Stimulated activated memory B cell treated with anti-CD40 and anti-IgM and Interleukin-4, amounts not matched to agents 10 μg/mL and 1 μg/mL and 100 μg/mL, for 72 hours (primary cell): ENCODE results near the gene LRCH2.

Experiments used
- ATAC-seq: fragments of 150-1000 bp; cut with Tn5 transposase; 2 replicates; pipeline ENCODE4 v1.10.0; 2021
- H3K27ac Mint-ChIP-seq: one replicate; pipeline ENCODE4 v1.8.0; 2022; ENCODE audit warnings: mild to moderate bottlenecking, mixed read lengths
- H3K27me3 Mint-ChIP-seq: one replicate; pipeline ENCODE4 v1.8.0; 2022; ENCODE audit warnings: mixed read lengths
- H3K36me3 Mint-ChIP-seq: one replicate; pipeline ENCODE4 v1.8.0; 2022; ENCODE audit warnings: mixed read lengths
- H3K4me1 Mint-ChIP-seq: one replicate; pipeline ENCODE4 v1.8.0; 2022; ENCODE audit warnings: mixed read lengths
- H3K4me3 Mint-ChIP-seq: one replicate; pipeline ENCODE4 v1.8.0; 2022; ENCODE audit warnings: mild to moderate bottlenecking, moderate library complexity, mixed read lengths
- H3K9me3 Mint-ChIP-seq: one replicate; pipeline ENCODE4 v1.8.0; 2022; ENCODE audit warnings: mixed read lengths

Gene LRCH2

DNA sequence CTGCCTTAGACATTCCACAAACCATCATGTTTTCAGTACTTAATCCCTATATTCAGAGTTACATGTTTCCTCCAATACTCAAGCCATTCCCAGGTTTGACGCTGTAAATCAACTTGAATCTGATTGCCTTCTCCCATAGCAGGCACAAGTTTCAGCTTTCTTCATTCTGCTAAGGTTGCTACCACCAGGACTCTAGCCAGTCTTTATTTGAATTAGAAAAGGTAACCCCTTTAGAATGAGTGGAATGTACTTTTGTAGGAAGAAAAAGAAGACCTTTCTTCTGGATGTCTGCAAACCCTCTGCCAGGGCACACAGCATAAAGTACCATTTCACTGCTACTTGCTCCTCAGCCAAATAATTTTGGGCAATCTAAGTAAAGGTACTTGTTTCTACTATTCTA lies 55.4 kb downstream of the LRCH2 start:
- Mint-ChIP-seq H3K4me3 (no peak overlapping the region), H3K9me3 (no peaks in the 10 kb centered on the region), H3K4me1 (no peaks in the 10 kb centered on the region), H3K27me3 (no peaks in the 10 kb centered on the region), H3K27ac (no peak overlapping the region), H3K36me3 (no peaks in the 10 kb centered on the region)
- no peak for ATAC-seq

DNA sequence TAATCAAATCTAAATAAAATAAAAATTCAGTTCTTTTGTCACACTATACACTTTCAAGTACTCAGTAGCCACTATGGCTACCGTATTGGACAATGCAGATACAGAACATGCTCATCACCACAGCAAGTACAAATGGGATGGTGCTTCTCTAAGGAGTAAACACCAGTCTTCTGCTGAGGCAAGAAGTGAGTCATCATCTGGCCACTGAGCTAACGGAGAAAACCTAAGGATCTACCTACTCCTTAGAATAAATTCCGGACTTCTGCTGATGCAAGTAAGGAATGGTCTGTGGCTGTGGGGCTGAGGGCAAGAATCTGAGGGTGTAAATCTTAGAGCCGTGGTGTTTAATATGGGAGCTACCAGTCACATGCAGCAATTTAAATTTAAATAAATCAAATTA lies 56.0 kb downstream of the LRCH2 start:
- Mint-ChIP-seq H3K4me1 (no peaks in the 10 kb centered on the region), H3K36me3 (no peaks in the 10 kb centered on the region), H3K4me3 (no peak overlapping the region), H3K27me3 (no peaks in the 10 kb centered on the region), H3K9me3 (no peaks in the 10 kb centered on the region), H3K27ac (no peak overlapping the region)
- no peak for ATAC-seq

DNA sequence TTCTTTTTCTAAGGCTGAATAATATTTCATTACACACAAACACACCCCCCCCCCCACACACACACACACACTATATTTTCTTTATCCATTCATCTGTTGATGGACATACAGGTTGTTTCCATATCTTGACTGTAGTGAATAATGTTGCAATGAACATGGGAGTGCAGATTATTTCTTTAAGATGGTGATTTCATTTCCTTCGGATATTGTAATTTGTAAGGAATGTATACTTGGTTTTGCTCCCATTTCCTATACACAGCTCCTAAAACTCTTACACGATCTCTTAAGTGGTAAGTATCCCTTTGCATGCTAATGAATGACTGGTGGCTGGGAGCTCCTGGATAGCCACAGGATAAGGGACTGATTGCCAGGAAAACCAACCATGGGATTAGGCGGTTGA lies 59.3 kb downstream of the LRCH2 start:
- Mint-ChIP-seq H3K9me3 (no peaks in the 10 kb centered on the region), H3K27ac (no peak overlapping the region), H3K27me3 (no peaks in the 10 kb centered on the region), H3K4me3 (no peak overlapping the region), H3K36me3 (no peaks in the 10 kb centered on the region), H3K4me1 (no peaks in the 10 kb centered on the region)
- no peak for ATAC-seq

DNA sequence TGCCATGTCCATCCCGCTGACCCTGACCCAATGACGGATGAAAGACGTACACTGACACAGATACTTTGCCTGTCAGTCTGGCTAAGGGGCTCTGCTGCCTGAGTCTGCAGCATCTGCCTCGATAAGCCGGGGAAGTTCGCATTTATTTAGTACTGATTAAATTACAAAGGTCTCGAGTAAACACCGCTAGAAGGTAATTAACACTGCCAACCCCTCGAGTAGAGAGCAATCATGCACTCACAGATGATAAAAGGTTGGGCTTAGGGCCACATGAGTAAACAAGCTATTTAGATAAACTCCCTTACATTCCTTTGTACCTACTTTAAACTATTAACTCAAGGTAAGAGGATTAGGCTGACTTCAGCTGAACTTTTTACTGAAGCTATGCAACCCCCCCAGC lies 60.7 kb downstream of the LRCH2 start:
- Mint-ChIP-seq H3K27me3 (no peaks in the 10 kb centered on the region), H3K4me1 (no peaks in the 10 kb centered on the region), H3K4me3 (no peak overlapping the region), H3K36me3 (no peaks in the 10 kb centered on the region), H3K27ac (no peak overlapping the region), H3K9me3 (no peaks in the 10 kb centered on the region)
- ATAC-seq, result no peak

DNA sequence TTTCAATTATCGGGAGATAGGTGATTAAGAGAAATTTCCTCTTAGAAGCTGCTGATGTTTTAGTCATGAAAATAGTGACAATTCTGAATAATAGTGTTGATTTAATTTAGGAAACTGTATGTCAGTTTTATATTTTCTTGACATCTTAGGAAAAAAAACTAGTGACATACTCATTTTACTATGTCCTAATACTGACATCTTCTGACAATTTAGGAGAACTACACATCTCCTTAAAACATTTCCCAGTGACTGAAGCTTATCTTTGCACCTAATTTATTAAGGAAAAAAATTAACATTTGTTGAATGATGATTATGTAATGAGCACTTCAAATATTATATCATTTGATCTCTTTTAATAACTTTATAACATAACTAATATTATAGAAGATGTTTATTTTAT lies 86.7 kb downstream of the LRCH2 start:
- H3K4me3 Mint-ChIP-seq, result no peak overlapping the region
- no peak for ATAC-seq
- H3K4me1 Mint-ChIP-seq, result no peaks in the 10 kb centered on the region
- no peaks in the 10 kb centered on the region for H3K27me3 Mint-ChIP-seq
- peaks cover 4% of the 10 kb centered on the region for H3K9me3 Mint-ChIP-seq
- H3K36me3 Mint-ChIP-seq, result no peaks in the 10 kb centered on the region
- no peak overlapping the region for H3K27ac Mint-ChIP-seq

DNA sequence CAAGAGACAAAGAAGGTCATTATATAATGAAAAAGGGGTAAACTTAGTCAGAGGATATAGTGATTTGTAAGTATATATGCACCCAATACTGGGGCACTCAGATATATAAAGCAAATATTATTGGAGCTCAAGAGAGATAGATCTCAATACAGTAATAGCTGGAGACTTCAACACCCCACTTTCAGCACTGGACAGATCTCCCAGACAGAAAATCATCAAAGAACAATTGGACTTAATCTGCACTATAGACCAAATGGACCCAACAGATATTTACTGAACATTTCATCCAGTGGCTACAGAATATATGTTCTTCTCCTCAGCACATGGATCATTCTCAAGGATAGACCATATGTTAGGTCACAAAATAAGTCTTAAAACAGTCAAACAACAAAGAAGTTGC lies 91.8 kb downstream of the LRCH2 start:
- no peaks in the 10 kb centered on the region for H3K36me3 Mint-ChIP-seq
- H3K9me3 Mint-ChIP-seq, result peaks cover 4% of the 10 kb centered on the region
- no peak for ATAC-seq
- H3K4me3 Mint-ChIP-seq, result no peak overlapping the region
- no peak overlapping the region for H3K27ac Mint-ChIP-seq
- H3K27me3 Mint-ChIP-seq, result no peaks in the 10 kb centered on the region
- no peaks in the 10 kb centered on the region for H3K4me1 Mint-ChIP-seq

DNA sequence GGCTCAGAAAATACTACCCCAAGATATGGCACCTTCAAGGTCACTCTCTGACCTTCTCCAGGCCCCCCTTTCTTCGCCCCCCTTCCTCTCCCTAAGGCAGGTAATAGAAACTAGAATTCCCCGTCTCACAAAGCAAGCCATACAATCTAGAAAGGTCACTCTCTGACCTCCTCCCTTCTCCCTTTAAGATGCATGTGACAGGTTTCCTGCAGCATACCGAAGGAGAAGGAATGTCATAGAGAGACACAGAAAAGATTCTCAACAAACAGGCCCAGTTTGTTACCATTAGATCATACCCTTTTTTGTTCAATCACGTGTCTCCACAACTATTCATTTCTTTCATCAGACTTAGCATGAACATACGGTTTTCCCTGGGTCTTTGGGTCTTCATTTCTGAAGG lies 95.9 kb downstream of the LRCH2 start:
- no peaks in the 10 kb centered on the region for H3K36me3 Mint-ChIP-seq
- H3K27ac Mint-ChIP-seq, result no peak overlapping the region
- no peaks in the 10 kb centered on the region for H3K4me1 Mint-ChIP-seq
- ATAC-seq, result no peak
- no peak overlapping the region for H3K4me3 Mint-ChIP-seq
- H3K9me3 Mint-ChIP-seq, result no peaks in the 10 kb centered on the region
- H3K27me3 Mint-ChIP-seq, result no peaks in the 10 kb centered on the region

DNA sequence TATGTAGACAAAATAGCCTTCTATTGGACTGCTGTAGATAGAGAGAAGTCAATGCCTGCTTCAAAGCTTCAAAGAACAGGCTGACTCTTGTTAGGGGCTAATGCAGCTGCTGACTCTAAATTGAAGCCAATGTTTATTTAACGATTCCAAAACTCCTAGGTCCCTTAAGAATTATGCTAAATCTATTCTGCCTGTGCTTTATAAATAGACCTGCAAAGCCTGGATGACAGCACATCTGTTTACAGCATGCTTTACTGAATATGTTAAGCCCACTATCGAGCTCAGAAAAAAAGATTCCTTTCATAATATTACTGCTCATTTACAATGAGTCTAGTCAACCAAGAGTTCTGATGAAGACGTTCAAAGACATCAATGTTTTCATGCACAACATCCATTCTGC lies 99.5 kb downstream of the LRCH2 start:
- ATAC-seq, result no peak
- H3K27me3 Mint-ChIP-seq, result no peaks in the 10 kb centered on the region
- no peaks in the 10 kb centered on the region for H3K36me3 Mint-ChIP-seq

DNA sequence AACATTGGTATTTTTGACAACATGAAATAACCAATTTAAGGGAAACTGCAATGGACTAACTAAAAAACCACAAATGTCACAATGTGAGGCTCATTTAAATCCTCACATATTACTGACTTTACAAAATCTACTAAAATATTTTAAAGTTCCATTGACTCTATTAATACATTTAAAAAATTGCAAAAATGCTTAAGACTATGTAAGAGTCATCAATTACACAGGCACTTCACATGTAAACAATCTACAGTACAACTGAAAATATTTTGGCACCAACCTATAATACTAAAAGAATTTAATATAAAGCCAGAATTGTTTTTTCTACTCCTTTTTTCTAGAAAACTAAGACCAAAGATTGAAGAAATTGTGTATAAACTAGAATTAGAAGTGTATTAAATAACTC lies 121.5 kb downstream of the LRCH2 start:
- no peaks in the 10 kb centered on the region for H3K4me1 Mint-ChIP-seq
- no peak overlapping the region for H3K27ac Mint-ChIP-seq
- H3K9me3 Mint-ChIP-seq, result no peaks in the 10 kb centered on the region
- H3K4me3 Mint-ChIP-seq, result no peak overlapping the region
- no peaks in the 10 kb centered on the region for H3K27me3 Mint-ChIP-seq
- no peak for ATAC-seq
- H3K36me3 Mint-ChIP-seq, result no peaks in the 10 kb centered on the region

More for the DNA sequence above, 99.5 kb downstream of the LRCH2 start:
- Mint-ChIP-seq H3K9me3 (no peaks in the 10 kb centered on the region), H3K4me1 (no peaks in the 10 kb centered on the region), H3K4me3 (no peak overlapping the region), H3K27ac (no peak overlapping the region)

DNA sequence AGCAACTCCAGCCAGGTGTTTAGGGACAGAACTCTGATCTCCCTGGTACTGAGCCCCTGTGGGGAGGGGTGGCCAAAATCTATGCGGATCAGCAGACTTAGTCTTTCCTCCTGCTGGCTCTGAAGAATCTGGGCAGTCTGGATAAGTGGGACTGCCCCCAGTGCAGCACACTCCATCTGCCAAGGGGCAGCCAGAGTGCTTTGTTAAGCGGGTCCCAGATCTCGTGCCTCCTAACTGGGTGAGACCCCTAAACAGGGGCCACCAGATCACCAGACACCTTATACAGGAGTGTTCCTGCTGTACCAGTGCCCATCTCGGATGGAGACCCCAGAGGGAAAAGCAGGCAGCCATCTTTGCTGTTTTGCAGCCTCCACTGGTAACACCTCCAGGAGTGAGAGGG lies 135.0 kb downstream of the LRCH2 start:
- no peaks in the 10 kb centered on the region for H3K4me1 Mint-ChIP-seq
- no peak overlapping the region for H3K4me3 Mint-ChIP-seq
- no peaks in the 10 kb centered on the region for H3K27me3 Mint-ChIP-seq
- ATAC-seq, result no peak
- H3K36me3 Mint-ChIP-seq, result no peaks in the 10 kb centered on the region
- H3K9me3 Mint-ChIP-seq, result peaks cover 7% of the 10 kb centered on the region
- H3K27ac Mint-ChIP-seq, result no peak overlapping the region

DNA sequence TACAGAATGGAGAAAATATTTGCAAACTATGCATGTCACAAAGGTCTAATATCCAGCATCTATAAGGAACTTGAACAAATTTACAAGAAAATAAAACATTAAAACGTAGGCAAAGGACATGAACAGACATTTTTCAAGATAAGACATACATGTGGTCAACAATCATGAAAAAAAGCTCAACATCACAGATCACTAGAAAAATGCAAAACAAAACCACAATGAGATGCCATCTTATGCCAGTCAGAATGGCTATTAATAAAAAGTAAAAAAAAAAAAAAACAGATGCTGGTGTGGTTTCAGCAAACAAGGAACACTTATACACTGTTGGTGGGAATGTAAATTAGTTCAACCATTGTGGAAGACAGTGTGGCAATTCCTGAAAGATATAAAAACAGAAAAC lies 140.7 kb downstream of the LRCH2 start:
- ATAC-seq, result no peak
- H3K9me3 Mint-ChIP-seq, result peaks cover 2% of the 10 kb centered on the region
- H3K4me3 Mint-ChIP-seq, result no peak overlapping the region
- no peaks in the 10 kb centered on the region for H3K4me1 Mint-ChIP-seq
- H3K36me3 Mint-ChIP-seq, result no peaks in the 10 kb centered on the region
- H3K27ac Mint-ChIP-seq, result no peak overlapping the region
- H3K27me3 Mint-ChIP-seq, result no peaks in the 10 kb centered on the region

DNA sequence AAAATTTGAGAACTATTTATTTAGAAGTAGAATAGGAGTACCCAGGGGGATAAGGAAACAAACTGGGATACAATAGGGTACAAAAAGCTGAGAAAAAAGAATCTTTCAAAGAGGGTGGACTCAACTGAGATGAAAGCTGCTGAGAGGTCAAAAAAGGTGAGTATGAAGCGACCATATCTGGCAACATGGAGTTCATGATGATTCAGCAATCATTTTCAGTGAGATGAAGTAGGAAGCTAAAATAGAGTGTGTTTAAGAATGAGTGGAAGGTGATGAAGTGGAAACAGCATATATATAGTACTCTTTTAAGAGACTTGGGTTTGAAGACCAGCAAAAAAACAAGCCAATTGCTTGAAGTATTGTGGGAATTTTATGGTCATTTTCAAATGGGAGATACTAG lies 144.5 kb downstream of the LRCH2 start:
- Mint-ChIP-seq H3K9me3 (peaks cover 2% of the 10 kb centered on the region), H3K36me3 (no peaks in the 10 kb centered on the region), H3K27me3 (no peaks in the 10 kb centered on the region), H3K4me1 (no peaks in the 10 kb centered on the region), H3K4me3 (no peak overlapping the region), H3K27ac (no peak overlapping the region)
- no peak for ATAC-seq

DNA sequence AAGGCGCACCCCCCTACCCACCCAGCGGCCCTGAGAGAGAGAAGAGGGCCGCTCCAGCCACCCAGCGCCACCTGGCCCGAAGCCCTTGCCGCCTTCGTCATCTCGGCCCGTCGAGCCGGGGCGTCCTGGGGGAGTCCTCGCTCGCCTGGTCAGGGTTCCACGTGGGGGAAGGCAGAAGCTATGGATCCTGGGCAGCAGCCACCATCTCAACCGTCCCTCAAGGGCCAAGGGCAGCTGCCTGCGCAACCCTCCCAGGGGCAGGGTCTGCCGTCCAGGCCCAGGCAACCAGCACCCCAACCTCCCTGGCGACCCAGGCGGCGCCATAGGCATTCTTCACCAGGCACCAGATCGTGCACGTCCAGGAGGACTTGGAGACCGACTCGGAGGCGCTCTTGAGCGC lies 165.0 kb downstream of the LRCH2 start:
- Mint-ChIP-seq H3K9me3 (peaks cover 5% of the 10 kb centered on the region), H3K27me3 (no peaks in the 10 kb centered on the region)

DNA sequence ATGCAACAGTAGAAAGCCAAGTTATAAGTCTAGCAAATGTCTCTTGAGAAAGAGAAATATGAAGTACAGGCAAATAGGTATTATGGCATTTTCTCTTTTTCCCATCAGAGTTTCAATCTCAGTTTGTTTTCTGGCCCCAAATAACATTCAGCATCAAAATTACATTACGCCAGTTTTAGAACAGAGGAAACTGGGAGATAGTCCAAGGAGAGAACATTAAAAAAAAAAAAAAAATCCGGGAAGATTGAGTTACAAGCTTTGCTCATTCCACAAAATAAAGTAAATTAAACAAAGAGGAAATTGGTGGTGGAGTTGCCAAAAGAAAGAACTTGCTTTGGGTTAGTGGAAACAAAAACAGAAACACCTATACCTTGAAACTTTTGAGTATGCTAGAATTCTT lies 166.1 kb downstream of the LRCH2 start:
- no peak for ATAC-seq
- H3K4me1 Mint-ChIP-seq, result no peaks in the 10 kb centered on the region
- H3K27ac Mint-ChIP-seq, result no peak overlapping the region
- H3K27me3 Mint-ChIP-seq, result no peaks in the 10 kb centered on the region
- H3K4me3 Mint-ChIP-seq, result no peak overlapping the region
- peaks cover 5% of the 10 kb centered on the region for H3K9me3 Mint-ChIP-seq
- H3K36me3 Mint-ChIP-seq, result no peaks in the 10 kb centered on the region

More for the DNA sequence above, 165.0 kb downstream of the LRCH2 start:
- Mint-ChIP-seq H3K36me3 (no peaks in the 10 kb centered on the region), H3K4me3 (no peak overlapping the region), H3K27ac (no peak overlapping the region), H3K4me1 (no peaks in the 10 kb centered on the region)
- ATAC-seq, result no peak

DNA sequence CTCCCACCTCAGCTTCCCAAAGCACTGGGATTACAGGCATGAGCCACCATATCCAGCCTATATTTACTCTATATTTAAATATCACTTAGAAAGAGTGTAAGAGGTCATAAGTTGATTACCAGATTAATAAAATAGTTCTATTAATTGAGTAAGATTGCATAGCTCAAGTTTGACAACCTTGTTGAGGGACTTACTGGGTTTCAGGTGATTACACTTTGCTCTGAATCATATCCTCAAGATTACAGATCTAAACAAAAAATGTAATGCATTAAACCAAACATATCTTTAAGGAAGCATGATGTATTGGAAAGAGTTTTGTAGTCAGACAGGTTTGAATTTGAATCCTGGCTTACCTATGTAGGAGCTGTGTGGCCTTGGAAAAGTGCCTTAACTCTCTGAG lies 168.6 kb downstream of the LRCH2 start:
- Mint-ChIP-seq H3K4me3 (no peak overlapping the region), H3K27me3 (no peaks in the 10 kb centered on the region), H3K4me1 (no peaks in the 10 kb centered on the region), H3K9me3 (peaks cover 4% of the 10 kb centered on the region), H3K27ac (no peak overlapping the region), H3K36me3 (no peaks in the 10 kb centered on the region)
- ATAC-seq, result no peak
